Ureter (tissue), 1 donor: Measurements from ENCODE around the gene AGA. TPM values are rescaled to one million over a fixed set of nuclear protein-coding genes. Genes with fewer than 3 reads are reported as not detected.

Experiments used
- DNase-seq: peaks from one replicate; pipeline ENCODE4 v3.0.0-alpha.2; 2020; ENCODE audit warnings: low spot score
- total RNA-seq: library from RNA; stranded (reverse); gene quantifications from one replicate; pipeline ENCODE4 v1.2.4, GENCODE V29; 2023
- donor health status: DM: yes; HTN: yes; CAD: no.

The AGA gene
- total RNA-seq, 1 donor from 2014 or later: 27.5 TPM

GRCh38 chr4:177386278-177386815 lies 55.9 kb downstream of the AGA start:
- DNase-seq: no peak

DNA sequence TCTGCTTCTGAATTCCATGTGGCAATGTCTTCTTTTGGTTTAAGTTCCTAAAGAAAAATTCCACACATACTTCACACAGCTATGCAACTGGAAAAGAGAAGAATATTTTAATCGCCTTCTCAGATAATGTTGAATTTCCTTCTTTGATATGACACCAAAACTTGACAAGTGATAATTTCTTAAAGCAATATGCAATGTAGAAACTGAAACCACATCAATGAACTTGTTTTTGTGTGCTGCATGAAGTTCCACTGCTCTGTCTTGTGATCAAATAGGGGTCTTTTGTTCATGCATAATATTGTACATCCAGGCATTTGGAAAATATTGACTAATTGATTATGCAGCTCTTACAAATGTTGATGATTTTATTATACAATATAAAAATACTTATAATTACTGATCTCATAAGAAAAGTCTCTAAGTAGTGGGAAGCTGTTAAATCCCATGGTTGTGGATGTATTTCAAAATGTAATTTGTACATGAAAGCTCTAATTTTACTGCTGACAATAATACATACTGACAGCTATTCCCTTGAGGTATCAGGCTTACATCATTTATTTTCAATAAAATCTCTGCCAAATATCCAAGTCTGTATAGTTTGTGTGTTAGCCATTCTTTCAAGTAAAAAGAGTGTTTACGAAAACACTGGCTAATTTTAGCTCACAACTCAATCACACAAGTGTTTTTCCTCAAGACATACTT lies 56.5 kb downstream of the AGA start:
- DNase-seq: no peak

DNA sequence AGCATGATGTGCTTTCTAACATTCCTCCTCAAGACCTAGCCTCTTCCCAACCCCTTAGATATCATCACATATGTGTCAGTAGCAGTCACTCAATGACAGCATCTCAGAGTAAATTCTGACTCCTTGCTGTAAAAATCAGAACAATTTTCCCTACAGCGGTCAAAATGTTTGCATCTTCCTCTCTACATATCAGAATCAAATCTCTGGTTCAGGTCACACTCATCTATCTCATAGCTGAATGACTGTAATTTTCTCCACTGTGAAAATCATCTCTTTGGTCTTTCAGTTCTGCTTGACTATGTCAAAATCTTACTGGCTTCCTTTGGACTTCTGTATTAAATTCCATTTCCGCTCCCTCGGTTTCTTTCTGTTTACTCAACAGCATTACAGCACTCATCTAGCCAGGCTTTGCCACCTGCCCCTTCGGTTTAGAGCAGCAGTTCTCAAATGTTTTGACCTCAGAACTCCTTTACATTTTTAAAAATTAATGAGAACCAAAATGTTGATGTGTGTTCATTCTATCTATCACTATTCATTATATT lies 57.3 kb downstream of the AGA start:
- DNase-seq: no peak

- DNase-seq: no peak
Observed at GRCh38 chr4:177381762-177382310, 60.4 kb downstream of the AGA start.

Other genes with a start within 250 kb of the AGA start
- not detected for gene NEIL3, start 132.6 kb downstream of the AGA start, total RNA-seq